HUDEP-2 (cell line): ENCODE results near the gene ADARB2.

ENCODE experiments used
- DNase-seq, 76 experiments: peaks; one replicate each; lab custom pipeline; 2025; ENCODE audit not compliant: unreplicated experiment in 76 of 76; lab: John Stamatoyannopoulos, UW

The ADARB2 gene

DNA sequence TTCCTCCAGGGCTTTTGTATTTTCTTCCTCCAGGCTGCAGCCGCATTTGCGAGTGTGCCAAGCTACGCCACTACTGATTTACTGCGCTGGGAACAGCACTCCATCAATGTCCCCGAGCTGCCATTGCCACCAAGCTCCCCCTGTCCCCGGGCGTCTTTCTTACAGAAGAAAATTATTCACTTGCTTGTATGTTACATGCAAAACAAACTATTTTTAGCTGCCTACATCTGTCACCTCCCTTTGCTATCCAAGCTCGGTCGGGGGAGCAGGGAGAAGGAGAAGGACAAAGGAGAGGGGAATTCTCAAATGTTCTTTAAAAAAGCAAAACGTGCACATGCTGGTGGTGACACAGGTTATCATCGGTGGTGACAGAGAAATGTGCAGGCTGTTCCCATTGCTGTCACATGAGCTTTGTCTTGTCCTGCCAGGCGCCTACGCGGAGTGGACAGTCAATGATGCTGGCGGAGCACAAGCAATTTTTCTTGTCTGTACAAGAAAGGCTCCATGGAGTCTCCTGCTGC lies 93.1 kb downstream of the ADARB2 start:
- DNase-seq, result no peak

DNA sequence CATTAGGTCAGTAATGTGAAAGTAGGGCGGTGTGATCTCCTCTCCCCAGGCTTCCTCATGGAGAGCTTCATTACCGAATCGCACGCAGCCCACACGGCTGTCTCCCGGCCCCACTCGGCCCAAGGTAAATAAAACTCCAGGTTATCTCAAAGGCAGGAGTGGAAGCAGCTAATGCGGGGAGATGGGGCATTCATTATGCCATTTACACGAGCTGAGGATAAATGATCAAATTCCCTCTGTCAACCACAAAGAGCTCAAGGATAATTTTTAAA lies 93.5 kb downstream of the ADARB2 start:
- no peak for DNase-seq

DNA sequence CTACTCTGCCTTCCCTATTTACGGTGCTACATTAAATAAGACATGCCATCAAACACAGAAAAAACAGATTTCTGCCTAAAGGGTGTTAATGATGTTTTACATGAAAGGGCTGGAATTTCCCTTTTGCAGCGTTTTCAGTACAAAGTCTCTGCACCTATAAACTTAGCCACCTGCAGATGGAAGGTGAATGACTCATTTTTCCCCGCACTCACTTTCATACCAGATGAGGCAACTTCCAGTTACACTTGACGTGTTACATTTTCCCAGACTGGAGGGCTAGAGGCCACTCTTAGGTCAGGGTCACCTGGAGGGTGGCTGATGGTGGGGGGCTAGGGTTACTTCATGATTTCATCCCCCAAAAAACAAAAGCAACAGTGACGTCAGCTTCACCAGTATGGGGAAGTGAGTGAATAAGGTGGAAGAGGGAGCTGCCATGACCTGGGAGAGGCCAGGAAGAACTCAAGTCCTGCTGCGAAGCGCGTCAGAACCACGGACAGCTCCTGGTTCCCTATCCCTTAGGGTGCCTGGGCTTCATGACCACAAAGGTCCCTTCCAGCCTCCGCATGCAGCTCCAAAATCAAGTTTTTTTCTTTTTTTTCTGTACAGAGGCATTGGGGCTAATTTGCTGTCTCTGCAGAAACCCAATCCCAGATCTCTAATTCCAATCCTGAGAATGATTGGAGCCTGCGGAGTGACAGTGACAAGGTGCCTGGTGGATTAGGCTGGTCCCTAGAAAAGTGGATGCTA lies 94.0 kb downstream of the ADARB2 start:
- peak in 7 of 76 experiments; percentile 1 to 29 (median 9) for DNase-seq

DNA sequence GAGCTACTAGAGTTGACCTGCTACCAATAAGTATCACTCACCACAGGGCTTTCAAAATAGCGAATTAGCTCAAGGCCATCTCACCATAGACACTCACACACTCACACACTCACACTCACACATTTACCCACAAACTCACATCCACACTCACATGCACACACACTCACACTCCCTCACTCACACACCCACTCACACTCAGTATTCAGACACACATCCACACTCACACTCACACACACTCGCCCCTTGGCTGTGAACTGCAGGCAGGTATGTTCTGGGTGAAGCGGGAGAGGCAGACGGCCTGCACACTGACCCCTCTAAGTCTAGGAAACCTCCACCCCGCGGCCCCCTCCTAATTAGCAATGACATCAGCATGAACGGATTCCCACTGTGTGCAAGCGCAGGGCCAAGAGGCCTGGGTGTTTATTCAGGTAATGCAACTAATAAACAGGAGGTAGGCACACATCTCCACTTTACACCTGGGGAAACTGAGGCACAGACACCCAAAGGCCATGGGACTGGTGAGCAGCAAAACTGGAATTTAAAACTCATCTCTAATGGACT lies 94.6 kb downstream of the ADARB2 start:
- no peak for DNase-seq

DNA sequence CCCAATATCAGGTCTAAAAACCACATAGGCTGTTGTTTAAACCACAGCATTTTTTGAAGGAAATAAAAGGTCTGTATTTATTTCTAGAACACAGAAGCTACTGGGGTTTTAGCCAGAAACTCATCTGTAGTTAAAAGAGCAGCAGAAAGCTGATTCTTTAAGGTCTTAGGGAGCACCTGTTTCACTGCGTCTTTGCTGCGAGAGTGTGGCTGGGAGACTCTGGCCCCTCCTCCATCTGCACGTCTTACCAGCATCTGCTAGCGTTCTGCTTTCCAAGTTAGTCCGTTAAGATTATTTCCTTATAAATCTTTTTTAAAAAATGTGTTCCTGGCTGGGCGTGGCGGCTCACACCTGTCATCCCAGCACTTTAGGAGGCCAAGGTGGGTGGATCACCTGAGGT lies 95.9 kb downstream of the ADARB2 start:
- no peak for DNase-seq

DNA sequence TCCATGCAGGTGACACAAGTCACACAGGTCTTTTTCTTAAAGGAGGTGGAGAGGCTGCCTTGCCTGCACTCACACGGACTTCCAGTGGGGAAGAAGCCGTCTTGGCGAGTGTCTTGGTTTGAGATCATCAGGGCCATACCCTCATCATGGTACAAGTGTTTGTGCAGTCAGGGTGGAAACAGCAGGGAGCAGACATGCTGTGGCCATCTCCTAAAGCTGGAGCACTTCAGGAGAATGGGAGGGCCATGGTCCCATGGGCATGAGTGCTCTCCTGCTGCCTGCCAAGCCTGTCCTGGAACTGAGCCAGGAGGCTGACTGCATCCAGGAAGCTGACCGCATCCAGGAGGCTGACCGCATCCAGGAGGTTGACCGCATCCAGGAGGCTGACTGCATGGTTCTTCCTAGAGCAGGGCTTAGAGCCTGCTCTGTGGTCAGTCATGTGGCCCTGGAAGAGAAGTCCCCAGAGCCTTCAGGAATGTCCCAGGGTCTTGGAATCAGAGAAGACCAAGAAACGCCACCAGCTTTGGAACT lies 98.4 kb downstream of the ADARB2 start:
- DNase-seq, result no peak

DNA sequence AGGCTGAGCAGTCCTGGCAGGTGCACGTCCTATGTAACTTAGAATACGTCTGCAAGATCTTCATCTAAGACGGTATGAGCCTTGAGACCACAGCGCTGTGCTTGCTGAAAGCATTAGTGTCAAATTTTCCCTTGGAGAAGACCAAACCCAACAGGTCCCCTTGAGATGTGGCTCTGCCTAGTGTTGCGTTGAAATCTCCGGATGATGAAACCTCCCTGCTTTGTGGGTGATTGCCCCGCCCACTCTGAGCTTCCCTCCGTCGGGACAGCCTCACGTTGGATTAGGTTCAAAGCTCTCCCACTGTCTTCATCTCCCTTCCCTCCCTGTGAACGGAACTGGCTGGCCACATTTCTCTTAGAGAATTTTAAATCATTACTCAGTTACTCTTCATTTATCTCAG lies 102.0 kb downstream of the ADARB2 start:
- no peak for DNase-seq

DNA sequence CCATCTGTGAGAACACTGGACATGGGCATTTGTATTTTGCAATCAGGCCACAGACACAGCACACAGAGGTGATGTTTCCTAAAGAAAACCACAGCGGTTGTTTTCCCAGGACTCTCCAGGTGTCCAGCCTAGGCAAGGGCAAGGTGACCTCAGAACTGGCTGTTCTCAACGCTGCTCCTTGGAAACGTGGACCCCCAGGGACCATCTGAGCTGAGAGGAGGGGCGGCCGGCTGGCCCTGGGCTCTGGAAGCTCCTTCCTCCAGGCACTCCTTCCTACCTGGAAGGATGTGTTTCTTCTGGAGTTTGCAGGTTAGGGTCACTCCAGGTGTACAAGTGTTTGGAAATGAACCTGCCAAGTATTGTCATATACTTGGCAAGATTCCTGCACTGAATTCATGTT lies 103.1 kb downstream of the ADARB2 start:
- DNase-seq, result no peak

DNA sequence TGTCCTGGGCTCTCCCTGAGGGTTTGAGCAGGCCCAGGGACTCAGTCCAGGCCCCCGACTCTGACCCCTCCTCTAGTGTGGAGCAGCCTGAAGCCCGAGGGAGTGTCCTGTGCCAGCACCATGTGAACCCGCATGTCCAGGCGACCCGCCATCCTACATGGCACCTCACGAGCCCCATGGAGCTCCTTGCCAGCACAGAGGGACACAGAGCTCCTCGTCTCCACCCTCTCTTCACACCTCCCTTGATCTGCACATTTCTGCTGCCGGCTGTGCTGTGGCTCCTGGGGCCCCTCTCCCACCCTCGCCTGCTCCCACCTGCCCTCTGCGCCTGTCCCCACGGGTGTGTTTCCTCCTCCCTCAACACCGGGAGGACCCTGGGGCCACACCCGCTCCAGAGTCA lies 103.5 kb downstream of the ADARB2 start:
- DNase-seq, result no peak

DNA sequence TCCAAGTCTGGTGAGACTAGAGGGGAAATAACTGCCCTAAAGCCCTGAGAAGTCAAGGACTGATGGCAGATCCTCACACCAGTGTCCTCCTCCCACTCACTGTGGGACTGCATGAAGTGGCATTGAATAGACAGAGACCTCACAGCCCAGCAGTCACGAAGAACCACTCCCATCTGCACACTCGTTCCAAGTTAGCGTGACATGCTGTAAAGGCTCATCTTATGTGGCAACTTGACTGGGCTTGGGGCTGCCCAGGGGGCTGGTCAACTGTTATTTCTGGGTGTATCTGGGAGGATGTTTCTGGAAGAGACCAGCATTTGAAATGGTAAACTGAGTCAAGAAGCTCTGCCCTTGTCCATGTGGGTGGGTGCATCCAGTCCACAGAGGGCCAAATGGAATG lies 104.7 kb downstream of the ADARB2 start:
- no peak for DNase-seq

DNA sequence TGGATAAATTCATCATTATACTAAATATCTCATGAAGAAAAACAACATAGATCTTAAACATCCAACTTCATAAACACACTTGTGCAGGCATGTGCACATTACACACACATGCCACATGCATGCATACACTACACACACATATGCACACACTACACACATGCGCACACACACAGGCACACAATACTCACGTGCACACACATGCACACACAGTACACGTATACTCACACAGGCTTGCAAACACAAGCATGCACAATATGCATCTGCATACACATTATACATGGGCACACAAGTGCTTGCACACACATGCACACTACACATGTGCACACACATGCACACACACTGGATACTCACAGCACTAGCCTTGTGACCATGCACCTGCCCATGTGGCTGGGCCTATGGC lies 105.2 kb downstream of the ADARB2 start:
- DNase-seq, result no peak

DNA sequence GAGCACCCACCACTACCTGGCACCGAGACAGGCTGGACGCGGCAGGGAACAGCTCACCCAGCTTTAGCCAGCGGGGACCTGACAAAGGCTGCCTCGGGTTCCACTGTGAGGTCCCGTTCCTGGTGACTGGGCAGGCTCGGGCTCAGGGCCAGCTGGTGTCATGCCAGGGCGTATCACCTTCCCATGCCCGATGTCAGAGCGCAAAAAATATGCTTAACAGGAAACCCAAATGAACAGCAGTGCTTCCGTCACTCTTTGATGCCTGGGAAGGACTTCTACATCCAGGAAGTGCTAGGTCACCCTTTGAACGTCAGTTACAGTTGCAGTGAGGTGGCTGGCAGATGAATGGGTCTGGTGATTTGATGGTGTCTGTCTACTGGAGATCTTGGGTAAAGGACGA lies 106.0 kb downstream of the ADARB2 start:
- DNase-seq, result no peak

DNA sequence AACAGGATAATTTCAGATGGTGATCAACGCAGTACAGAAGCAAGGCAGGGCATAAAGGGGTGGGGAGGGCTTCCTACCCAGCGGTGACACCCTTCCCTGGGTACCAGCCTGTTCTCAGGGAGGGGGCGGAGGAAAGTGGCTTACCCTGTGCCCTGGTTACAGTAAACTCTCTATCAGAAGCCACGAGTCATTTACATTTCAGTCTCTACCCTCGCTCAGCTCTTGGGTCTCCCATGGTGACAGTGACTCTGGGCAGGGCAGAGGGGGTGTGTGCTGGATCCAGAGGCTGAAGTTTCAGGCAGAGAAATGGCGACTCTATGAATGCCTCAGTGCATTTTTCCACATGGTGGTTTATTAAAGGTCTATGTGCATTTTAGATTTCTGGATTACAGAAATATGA lies 107.0 kb downstream of the ADARB2 start:
- DNase-seq, result no peak

DNA sequence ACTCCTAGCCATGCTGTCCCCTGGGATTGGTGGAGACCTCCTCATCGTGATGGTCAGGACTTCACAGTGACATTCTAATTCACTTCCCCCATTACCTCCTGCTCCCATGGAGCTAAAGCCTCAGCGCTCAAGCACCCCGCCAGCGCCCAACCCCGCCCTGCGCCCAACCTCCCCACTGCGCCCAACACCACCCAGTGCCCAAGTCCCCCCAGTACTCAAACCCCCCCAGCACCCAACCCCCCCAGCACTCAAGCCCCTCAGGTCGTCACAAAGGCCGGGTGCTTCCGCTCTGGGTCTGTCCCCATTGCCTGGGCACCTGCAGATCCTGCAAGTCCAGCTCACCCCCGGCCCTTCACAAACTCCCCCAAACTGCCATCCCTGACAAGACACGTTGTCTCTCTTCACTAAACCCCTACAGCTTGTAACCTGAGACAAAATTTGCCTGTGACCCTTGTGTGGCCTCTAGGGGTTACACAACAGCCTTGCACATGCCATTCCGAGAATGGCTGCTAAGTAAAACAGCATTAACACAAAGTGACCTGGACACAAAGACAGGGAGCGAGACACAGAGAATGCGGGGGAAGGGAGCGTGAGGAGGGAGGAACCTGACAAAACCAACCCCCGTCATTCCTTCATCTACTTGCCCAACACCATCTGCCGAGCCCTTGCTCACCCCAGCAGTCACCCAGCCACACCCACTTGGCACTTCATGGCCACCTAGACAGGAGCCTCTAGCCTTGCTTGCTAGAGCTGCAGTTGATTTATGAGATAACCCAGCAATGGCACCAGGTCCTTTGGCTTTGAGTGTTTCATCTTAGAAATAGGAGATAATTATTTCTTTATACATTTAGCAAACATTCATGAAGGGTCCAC lies 107.8 kb downstream of the ADARB2 start:
- DNase-seq, result no peak

DNA sequence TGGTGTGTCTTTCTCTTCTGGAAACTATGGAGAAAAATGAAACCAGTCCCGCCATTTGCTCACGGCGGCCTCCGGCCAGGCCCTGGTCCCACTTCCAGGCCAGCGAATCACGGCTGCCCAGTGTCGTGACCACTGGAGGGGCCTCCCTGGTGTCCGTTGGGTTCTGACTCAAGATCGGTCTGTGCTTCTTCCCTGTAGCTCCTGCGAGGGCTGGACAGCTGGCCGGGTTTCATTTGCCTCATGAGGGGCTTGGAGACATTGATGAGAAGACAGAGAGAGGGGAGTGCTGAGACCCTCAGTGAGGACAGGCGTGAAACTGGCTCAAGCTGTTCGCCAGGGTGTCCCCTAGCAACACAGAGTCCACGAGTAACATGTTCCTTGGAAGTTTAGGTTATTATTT lies 108.6 kb downstream of the ADARB2 start:
- DNase-seq, result no peak

DNA sequence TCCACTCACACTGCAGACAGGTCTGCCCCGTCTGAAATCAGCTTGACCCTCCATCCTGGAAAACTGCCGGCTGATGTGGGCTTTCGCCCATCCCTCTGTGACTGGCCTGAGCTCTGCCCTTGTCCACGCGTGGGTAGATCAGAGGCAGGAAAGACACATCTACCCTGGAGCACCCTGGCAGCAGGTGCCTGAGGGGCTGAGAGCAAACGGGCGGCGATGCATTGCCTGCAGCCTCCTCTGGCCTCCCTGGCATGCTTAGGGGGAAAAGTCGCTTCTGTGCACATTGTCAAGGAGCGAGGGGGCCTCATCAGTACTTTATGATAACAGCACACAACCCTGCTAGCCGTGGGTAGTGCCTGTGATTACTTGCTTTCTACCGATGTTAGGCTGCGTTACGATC lies 109.4 kb downstream of the ADARB2 start:
- no peak for DNase-seq

DNA sequence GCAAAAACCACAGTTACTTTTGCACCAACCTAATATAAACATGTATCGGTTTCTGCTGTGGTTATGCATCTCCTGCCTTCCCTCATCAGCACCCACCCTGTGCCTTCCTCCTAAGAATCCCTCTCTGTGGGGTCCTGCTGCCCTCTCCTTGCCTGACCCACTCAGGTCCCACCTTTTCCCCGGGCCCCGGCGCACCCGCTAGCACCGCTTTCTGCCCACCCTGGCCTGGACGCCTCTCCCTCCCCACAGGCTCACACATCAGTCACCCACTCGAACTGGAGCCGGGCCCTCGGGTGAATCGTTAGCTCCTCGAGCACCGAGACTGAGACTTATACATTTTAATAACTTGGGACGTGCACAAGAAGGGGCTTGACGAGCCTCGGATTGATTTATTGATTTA lies 110.5 kb downstream of the ADARB2 start:
- no peak for DNase-seq

DNA sequence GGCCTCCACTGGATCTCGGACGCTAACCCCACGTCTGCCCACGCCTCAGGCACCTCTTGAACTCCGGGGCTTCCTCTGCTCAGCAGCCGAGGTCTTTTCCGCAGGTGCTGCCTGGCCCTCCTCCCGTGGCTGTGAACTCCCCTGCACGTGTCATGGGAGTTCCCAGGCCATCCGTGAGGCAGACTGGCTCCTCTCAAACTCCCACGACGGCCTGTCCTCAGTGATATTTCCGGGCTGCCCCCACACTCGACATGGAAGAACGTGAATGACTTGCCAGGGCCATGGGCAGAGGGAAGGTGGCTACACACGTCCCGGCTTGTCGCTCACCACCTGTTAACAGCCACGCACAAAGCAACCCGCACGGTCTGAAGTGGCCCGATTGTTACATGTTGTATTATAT lies 110.9 kb downstream of the ADARB2 start:
- no peak for DNase-seq

DNA sequence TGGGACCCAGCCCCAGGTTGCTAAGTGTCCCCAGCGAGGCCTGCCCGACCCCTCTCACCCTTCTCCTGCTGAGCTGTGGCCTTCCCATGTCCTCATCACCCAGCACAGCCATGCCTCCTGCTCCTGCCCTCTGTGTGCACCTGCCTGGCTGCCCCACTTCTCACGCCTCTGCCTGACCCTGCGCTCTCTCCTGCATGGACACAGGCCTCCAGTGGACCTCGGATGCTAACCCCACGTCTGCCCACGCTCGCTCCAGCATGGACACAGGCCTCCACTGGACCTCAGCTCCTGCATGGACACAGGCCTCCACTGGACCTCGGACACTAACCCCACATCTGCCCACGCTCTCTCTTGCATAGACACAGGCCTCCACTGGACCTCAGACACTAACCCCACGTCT lies 111.6 kb downstream of the ADARB2 start:
- no peak for DNase-seq

DNA sequence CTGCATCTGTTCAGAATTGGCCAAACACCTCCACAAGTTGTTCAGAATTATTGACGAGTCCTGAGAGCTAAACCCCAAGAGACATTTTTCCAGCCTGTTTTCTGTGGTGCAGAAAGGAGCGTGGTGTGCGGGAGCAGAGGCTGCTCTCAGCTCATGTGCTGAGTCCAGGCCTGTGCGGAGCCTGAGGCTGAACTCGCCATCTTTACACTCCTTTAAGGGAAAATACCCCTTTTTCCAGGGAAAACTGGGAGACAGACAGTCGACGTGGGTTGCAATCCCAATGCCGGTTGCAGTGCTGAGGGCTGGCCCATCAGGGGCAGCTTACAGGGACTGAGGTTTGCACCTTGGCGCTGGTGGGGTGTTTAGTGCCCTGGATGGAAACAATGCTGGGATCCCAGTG lies 112.2 kb downstream of the ADARB2 start:
- DNase-seq, result no peak

DNA sequence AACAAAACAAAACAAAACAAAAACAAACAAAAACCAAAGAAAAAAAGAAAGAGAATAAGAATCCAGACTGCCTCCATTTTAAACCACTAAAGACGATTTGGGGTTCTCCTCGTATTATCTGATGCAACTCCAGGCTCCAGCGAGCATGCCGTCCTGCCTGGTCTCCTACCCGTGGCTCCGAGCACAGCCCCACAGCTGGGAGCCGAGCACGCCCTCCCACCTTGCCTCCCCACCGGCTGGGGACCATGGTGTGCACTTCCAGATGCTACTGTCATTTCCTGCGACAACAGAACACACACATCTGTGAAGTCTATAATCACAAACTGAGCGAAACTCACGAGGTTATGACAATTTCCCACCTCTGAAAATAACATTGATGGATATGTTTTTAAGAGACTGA lies 113.1 kb downstream of the ADARB2 start:
- DNase-seq, result no peak

DNA sequence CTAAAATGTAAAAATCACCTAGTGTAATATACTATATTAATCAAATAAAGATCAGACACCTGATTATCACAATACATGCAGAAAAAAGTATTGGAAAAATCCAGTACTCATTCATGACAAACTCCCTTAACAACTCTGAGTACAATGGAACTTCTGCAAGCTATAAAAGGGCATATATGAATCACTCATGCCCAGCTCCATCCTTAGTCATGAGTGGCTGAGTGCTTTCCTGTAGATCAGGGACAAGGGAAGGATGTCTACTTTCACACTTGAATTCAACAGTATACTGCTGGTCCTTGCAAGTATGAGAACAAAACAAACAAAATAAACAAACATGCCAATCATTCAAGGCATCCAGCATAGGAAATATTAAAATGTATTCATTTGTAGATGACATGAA lies 116.5 kb downstream of the ADARB2 start:
- DNase-seq, result no peak
